IPS-11a (cell line): ENCODE data around the gene SESN1.

Source experiments
- H3K4me3 ChIP-seq: one replicate; pipeline ENCODE4 v1.5.1; 2013; ENCODE audit warnings: low read depth, low read length, control low read depth

Gene SESN1

DNA sequence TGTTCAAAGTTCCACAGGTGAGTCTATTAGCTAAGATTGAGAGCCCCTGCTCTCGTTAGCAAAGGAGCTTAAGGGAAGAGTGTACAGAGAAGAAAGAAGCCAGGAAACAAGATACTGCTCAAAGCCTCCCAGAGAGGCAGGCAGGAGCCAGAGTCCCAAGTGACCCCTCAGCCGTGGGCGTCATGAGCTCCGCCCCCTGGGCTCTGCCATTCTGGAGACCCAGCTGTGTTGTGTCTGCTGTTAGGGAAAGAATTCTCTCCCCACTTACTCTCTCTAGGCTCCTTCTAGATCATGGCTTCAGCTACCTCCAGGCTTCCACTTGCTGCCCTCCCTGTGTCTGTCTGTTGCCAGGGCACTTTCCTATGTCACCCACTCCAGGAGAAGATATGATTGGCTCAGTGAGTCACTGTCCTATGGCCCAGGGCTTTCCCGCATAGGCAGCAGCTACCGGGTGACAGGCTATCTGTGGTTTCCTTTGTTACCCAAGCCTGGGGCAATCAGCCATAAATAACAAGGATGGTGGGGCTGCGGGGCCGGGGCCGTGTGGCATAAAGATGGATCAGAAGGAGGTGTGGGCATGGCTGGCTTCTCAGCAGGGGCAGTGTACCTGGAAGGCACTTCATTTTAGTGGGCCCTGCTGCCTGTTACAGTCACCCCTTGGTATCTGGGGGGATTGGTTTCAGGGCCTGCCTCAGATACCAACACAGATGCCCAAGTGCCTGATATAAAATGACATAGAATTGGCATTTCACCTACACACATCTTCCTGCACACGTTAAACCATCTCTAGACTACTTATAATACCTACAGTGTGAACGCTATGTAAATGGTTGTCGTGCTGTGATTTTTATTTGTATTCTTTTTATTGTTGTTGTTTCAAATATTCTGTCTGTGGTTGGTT lies 127.5 kb downstream of the SESN1 start:
- no peak overlapping the region for H3K4me3 ChIP-seq

GRCh38 chr6:108966251-108966650 lies 128.4 kb downstream of the SESN1 start:
- no peak overlapping the region for H3K4me3 ChIP-seq

GRCh38 chr6:108961985-108962384 lies 132.7 kb downstream of the SESN1 start:
- no peak overlapping the region for H3K4me3 ChIP-seq

DNA sequence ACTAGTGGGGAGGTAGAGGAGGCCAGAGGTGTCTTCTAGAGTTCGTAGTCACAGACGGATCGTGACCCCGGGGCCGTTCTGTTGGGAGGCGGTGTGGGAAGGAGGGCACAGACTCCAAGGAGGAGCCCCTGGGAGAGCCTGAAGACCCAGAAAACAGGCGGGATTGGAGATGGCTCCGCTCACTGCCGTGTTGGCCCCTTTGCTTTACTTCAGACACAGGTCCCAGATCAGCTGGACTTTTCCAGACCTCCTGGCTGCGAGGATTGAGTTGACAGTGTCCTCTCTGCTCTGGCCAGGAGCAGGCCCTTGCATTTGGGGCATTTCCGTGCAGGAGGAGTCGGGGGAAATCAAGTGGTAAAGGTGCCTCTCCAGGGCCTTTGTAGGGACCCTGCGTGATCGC lies 133.6 kb downstream of the SESN1 start:
- H3K4me3 ChIP-seq: no peak overlapping the region

DNA sequence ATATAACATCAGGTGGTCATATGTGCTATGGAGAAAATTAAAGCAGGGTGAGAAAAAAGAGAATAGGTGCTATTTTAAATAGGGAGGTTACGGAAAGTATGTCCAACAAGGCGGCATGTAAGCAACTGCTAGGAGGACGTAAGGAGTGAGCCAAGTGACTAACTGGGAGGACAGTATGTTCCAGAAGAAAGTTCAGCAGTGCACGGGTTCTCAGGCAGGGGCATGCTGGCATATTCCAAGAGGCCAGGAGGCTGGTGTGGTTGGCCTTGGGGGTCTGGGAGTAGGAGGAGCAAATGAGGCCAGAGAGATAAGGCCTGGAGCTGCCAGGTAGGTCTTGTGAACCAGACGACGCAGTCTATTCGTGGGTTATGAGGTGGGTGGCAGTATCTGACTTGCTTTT lies 134.0 kb downstream of the SESN1 start:
- no peak overlapping the region for H3K4me3 ChIP-seq

- no peak overlapping the region for H3K4me3 ChIP-seq
Measured at GRCh38 chr6:108959972-108960582, 134.6 kb downstream of the SESN1 start.

DNA sequence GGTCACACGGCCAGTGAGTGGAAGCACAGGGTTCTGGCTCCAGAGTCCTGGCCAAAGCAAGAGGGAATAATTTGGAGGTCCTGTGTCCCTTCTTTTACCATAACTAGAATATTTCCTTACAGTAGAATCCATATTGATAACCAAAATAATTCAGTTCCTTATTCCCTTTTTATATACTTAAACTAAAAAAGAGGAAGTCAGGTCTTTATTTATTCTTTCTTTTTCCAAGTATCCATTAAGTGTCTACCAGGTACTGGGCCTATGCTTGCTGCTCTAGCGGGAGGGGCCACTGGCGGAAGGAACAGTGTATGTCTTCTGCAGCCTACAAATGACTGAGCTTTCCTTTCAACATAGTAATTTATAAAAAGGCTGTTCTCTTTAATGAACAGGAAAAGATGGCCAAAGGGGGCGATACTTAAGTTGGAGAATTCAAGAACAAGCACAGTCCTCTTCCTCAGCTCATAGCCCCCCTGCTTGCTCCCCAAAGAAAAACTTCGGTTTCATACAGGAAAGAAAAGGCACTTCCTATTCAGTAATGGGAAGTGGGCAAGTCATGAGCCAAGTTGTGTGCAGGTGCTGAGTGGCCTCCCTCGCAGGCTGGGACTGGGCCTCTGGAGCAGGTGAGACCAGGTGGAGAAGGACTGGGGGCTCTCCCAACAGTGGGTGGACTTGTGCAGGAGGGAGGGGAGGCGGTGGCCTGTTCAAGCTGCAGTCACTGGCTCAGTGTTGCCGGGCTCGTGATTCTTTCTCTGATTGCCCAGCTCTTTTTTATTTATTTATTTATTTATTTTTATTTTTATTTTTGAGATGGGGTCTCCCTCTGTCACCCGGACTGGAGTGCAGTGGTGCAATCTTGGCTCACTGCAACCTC lies 135.5 kb downstream of the SESN1 start:
- no peak overlapping the region for H3K4me3 ChIP-seq

GRCh38 chr6:108957221-108957620 lies 137.4 kb downstream of the SESN1 start:
- no peak overlapping the region for H3K4me3 ChIP-seq

DNA sequence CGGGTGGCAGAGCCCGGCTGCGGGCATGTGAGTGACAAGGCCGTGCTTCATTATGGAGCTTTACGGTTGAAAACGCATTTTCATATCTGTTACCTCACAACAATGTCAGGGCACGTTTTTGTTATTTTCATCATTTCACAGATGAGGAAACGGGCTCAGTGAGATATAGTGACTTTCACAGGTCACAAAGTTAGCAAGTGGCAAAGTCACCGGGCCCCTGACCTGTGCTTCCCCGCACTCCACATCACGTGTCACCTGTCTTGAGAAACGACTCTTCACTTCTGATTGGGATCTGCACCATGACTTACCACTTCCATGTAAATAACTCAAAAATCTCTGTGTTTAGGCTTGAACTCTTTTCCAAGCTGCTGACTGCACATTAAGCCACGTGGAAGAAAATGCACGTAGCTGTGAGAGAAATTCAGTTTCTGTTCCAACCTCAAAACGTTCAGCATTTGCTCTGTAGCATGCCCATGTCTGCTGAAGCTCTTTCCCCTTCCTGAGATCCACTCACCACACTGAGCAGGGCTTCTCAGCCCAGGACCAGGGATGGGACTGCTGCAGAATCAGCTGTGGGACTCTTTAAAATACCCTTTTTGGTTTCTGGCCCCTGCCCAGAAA lies 139.2 kb downstream of the SESN1 start:
- H3K4me3 ChIP-seq: no peak overlapping the region

- no peak overlapping the region for H3K4me3 ChIP-seq
Measured at GRCh38 chr6:108953681-108954080, 141.0 kb downstream of the SESN1 start.

DNA sequence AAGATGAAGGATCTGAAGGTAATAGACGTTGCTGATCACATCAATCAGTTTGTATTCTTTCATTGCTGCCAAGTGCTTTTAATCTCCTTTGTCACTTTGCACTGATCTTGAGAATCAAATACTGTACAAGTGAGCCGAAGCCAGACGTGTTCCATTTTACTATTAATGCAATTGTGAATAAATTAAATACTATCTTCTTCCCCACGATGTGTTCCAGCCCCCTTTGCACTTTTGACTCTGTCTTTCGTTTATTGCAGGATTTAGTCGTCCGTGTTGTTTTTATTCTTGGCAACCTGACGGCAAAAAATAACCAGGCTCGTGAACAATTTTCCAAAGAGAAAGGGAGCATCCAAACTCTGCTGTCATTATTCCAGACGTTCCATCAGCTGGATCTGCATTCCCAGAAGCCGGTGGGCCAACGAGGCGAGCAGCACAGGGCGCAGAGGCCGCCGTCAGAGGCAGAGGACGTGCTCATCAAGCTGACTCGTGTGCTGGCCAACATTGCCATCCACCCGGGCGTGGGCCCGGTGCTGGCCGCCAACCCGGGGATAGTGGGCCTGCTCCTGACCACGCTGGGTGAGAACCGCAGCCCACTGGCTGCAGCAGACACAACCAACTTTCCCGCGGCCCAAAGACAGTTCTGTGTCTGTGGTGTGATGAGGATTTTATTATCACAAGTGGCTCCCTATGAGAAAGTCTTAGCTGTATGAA lies 141.7 kb downstream of the SESN1 start:
- H3K4me3 ChIP-seq: no peak overlapping the region

DNA sequence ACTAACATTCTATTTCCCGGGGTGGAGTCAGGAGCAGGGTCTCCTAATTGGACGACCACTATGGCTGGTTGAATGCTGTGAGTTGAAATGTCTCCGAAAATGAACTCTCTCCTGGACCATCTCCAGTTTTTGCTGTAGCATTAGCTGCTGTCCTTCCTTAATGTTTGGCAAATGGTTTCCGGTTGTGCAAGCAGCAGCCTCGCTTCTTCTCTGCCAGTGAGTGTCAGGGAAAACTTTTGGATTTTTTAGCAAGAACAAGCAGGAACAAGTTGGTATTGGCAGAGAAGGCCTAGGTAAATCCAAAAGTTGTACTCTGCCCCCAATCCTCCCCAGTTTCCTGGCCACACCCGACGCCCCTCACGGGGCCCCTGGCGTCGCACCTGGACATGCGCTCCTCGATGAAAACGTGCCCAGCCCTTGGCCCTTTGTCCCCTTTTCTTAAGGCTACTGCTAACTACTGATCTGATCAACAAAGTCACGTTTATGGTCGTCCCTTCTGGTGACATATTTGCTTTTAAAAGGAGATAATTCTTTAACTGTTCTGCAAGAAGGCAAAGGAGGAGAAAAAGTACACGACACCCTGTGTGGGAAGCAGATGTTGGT lies 143.2 kb downstream of the SESN1 start:
- no peak overlapping the region for H3K4me3 ChIP-seq

- no peak overlapping the region for H3K4me3 ChIP-seq
Measured at GRCh38 chr6:108948181-108948661, 146.4 kb downstream of the SESN1 start.

DNA sequence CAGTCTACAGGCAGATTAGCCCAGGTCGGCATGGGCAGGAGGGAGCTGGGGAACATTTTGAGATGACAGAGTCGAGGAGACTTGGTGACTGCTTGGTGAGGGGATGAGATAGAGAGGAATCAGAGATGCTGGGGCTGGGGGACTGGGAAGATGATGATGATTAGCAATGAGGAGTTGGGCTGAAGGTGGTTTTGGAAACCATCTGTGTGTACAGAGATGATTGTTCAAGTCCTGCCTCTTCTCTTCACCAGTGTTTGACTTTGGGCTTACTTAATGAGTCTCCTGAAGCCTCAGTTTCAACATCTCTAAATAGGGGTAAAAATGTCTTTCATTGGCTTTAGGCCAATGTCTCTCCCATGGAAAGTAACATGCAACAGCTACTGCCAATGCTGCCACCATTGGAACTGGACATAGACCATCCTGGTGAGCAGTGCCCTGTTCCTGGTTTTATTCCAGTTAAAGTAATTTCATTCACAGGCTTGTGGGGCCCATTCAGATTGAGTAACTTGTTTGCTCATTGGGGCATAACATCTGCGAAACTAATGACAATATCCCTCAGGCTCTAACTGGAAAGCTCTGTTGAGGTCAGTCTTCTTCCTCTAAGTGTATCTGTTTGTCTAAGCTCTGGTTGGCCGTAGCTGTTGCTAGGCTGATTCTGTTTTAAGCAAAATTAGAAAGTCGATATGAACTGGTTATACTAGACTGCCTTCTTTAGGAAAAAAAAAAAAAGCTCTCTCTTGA lies 147.4 kb downstream of the SESN1 start:
- no peak overlapping the region for H3K4me3 ChIP-seq

DNA sequence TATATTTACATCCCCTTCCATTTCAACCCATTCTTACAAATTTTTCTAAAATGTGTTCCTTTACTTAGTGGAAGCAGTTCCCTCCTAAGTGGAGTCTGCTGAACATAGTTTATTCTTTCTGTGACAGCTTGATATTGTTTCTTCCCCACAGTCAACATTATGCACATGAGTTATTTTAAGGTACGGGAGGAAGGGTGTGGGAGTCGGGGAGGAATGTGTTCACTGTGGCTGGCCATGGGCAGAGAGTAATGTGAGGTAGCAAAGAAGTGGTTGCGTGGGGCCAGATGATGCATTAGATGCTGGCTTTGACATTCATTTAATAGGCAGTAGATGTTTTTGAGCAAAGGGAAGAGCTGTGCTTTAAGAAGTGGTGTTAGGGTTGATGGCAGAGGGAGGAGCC lies 148.0 kb downstream of the SESN1 start:
- no peak overlapping the region for H3K4me3 ChIP-seq

- no peak overlapping the region for H3K4me3 ChIP-seq
Measured at GRCh38 chr6:108945681-108946159, 148.9 kb downstream of the SESN1 start.

DNA sequence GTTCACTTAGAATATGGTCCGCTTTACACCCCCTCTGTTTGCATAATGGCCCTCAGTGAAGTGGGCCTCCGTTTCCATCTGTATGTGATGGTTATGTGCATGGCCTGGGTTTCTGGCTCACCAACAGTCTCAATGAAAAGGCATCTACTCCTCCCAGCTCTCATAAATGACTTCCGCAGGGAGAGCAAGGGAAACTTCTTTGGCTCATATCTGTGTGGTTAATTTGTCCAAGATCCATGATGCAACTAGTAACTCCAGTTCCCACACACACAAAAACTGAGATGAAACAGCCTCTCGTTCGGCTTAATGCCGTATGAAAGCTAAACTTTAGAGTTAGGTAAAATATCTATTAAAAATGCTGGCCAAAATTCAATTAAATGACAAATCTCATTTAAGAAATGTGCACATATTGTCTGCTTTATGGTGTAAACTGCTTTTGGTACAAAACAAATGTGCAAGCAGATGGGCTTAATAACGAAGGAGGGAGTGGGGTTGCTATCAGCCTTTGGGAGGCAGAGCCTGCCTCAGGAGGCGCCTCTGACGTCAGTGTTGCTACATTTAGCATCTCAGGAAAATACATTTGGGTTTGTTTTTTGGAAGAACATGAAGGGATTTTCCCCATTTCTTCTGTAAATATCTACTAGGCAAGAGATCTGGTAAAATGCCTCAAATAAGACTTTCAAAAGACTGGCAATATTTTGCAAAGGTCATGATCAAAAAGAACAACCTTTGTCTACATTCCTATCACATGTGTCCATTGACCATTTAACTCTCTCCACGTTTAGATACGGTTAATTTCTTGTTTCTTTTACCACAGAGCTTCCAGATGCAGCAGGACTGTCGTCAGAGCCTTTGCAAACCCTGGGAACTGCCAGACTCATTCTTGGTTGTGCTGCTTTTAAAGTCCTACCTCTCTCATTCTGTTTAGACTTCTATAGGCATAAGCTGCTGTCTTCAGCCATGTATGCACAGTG lies 149.7 kb downstream of the SESN1 start:
- no peak overlapping the region for H3K4me3 ChIP-seq

DNA sequence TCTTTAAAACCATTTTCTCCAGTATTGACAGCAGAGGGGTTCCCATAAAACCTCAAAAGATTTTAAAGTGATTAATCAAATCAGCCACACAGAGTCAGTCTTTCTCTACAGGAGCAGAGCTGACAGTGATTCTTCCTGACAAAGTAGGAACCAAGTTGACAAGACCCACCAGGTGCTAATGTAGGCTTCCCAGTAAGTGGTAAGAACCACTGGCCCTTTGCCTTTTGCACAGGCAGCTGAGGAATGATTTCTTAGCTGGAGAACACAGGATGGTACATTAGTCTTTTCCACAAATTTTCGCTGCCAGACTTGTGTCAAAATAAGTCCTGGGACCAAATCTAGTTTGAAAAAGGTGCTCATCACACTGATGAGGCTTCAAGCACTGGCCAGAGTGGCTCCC lies 150.6 kb downstream of the SESN1 start:
- no peak overlapping the region for H3K4me3 ChIP-seq
